Midbrain (tissue), 1 donor: ENCODE data around the gene PEAK1.

ENCODE experiments used
- DNase-seq: peaks from one replicate; lab custom pipeline; 2025; lab: John Stamatoyannopoulos, UW

The PEAK1 gene

DNA sequence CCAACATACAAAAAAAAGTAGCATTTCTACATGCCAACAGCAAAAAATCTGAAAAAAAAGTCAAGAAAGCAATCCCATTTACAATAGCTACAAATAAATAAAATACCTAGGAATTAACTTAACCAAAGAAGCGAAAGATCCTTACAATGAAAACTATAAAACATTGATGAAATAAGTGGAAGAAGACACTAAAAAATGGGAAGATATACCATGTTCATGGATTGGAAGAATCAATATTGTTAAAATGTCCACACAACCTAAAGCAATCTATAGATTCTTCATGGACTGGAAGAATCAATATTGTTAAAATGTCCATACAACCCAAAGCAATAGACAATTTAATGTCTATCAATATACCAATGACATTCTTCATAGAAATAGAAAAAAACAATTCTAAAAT lies 21.0 kb downstream of the PEAK1 start:
- DNase-seq: no peak

- no peak for DNase-seq
These were observed 23.2 kb downstream of the PEAK1 start for GRCh38 chr15:77396692-77397091.

DNA sequence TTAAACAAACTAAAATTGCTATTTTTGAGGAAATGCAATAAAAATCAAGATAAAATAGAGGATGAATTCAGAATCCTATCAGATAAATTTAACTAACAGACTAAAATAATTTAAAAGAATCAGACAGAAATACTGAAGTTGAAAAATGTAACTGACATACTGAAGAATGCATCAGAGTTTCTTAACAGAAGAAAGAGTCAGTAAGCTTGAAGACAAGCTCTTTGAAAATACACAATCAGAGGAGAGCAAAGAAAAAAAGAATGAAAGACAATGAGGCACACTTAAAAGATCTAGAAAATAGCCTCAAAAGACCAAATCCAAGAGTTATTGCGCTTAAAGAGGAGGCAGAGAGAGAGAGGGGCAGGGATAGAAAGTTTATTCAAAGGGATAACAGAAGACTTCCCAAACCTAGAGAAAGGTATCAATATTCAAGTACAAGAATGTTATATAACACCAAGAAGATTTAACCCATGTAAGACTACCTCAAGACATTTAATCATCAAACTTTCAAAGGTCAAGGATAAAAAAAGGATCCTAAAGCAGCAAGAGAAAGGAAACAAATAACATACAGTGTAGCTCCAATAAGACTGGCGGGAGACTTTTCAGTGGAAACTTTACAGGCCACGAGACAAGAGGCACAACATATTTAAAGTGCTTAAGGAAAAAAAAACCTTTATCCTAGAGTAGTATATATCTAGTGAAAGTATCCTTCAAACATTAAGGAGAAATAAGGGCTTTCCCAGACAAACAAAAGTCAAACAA lies 24.7 kb downstream of the PEAK1 start:
- no peak for DNase-seq

- DNase-seq: no peak
These were observed 26.4 kb downstream of the PEAK1 start for GRCh38 chr15:77393471-77393840.

DNA sequence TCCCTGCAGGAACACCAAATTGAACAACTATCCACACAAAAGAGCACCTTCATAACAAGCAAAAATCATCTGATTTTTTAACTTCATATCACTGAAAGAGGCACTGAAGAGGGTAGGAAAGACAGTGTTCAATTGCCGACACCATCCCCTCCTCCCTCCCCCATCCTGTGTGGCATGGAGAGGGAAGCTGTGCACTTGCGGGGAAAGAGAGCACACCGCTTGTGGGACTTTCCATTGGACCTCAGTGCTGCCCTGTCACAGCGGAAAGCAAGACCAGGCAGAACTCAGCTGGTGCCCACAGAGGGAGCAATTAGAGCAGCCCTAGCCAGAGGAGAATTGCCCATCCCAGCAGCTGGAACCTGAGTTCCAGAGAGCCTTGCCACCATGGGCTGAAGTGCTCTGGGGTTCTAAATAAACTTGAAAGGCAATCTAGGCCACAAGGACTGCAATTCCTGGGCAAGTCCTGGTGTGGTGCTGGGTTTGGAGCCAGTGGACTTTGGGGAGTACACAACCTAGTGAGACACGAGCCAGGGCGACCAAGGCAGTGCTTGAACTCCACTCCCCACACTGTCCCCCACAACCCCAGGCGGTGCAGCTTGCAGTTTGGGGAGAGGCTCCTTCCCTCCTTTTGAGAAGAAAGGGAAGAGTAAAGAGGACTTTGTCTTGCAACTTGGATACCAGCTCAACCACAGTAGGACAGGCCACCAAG lies 27.0 kb downstream of the PEAK1 start:
- DNase-seq: no peak

DNA sequence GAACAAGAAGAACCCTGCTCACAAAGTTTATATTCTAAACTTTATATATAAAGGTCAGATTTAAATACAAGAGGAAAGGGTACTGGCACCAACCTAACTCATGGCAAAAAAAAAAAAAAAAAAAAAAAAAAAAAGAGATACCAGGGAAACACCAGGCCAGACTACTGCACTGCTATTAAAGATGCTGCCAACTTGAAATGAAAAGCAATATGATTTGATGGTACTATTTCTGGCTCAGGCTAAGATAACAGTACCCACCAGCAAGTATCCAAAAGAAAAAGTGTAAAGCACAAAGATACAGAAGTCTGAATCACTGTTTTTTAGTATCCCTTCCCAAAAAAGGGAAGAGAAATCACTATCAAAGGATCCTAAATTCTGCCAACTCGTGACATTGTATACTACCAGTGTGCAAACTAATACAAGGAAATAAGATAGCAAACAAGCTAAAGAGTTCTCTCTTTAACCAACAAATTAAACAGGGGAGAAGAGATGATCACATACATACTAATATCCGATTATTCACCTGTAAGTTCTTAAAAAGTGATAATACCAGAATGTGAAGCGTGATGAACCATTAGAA lies 28.4 kb downstream of the PEAK1 start:
- no peak for DNase-seq

- DNase-seq: no peak
These were observed 32.4 kb downstream of the PEAK1 start for GRCh38 chr15:77387365-77388105.

GRCh38 chr15:77386626-77387025 lies 33.3 kb downstream of the PEAK1 start:
- no peak for DNase-seq

DNA sequence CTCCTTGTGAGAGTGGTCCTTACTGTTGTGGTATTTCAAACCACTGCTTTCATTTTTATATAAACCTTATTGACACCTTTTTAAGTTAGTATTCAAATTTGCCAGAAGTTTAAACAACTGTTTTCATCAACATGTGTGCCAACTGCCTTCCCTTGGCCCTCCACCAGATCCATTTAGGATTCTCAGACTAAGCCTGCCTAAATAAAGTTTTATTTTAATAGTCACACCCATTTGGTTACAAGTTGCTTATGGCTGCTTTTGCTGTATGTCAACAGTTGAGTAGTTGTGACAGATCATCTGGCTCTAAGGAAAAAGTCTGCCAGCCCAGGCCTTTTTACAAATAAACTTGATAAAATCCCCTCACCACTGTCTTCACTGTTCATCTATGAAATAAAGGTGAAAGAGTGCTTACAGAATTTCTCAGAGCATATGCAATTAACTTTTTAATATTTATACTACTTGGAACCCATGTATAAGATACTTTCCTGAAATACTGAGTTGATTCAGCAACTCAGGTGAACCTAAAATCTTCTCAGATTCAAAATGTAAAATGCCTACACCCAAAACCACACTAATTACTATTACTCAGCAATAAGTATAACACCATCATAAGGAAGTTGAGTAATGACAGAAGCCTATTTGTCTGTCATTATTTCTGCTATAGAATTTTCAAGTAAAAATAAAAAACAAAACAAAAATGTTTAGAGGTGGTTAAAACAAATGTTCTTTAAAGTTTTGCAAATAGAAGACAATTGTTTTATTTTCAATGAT lies 35.1 kb downstream of the PEAK1 start:
- DNase-seq: no peak

- no peak for DNase-seq
These were observed 35.8 kb downstream of the PEAK1 start for GRCh38 chr15:77384086-77384485.

GRCh38 chr15:77380033-77380432 lies 39.9 kb downstream of the PEAK1 start:
- no peak for DNase-seq

- DNase-seq: no peak
These were observed 43.1 kb downstream of the PEAK1 start for GRCh38 chr15:77376770-77377169.

- no peak for DNase-seq
These were observed 44.8 kb downstream of the PEAK1 start for GRCh38 chr15:77375133-77375532.

- DNase-seq: no peak
These were observed 46.5 kb downstream of the PEAK1 start for GRCh38 chr15:77373441-77373840.

GRCh38 chr15:77371850-77372563 lies 47.9 kb downstream of the PEAK1 start:
- DNase-seq: no peak

DNA sequence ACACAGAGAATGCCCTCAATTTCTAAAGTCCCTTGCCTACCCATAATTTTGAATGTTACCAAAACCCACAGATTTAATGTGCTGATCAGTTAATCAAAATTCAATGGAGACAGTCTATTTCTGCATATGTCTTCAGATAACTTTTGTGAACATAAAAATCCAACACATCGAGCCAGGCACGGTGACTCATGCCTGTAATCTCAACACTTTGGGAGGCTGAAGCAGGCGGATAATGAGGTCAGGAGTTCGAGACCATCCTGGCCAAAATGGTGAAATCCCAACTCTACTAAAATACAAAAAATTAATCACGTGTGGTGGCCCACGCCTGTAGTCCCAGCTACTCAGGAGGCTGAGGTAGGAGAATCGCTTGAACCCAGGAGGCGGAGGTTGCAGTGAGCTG lies 49.3 kb downstream of the PEAK1 start:
- DNase-seq: no peak

DNA sequence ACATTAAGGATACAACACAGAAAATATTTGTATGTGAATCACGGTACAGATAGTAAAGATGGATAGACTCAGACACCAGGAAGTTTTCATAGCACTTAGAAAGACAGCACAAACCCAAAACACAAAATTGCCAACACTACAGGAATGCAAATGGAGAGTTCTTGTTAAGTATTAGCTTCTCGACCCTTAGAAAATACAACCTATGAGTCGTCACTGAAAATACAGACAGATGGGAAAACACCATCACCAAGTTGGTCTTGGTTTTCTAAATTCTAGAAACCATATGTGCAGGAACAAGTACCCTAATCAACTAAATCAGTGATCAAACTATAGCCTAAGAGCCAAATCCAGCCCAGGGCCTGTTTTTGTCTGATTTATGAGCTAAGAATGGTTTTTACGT lies 50.7 kb downstream of the PEAK1 start:
- no peak for DNase-seq

DNA sequence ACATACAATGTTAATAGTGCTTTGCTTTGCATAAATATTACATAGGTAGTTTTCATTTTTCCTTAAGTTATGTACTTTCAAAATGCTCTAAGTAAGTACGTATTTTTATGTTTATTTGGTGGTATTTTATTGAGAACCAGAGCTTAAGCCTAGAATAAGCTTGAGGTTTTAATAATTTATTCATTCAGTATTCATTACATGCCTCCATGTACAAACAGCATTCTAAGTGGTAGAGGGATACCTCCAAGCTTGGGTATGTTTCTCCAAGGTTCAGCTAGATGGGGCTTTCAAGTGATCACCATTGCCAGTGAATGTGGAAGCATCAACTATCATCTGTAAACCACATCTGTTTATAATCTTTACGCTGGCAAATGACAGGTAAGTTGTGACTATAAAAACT lies 52.3 kb downstream of the PEAK1 start:
- no peak for DNase-seq

DNA sequence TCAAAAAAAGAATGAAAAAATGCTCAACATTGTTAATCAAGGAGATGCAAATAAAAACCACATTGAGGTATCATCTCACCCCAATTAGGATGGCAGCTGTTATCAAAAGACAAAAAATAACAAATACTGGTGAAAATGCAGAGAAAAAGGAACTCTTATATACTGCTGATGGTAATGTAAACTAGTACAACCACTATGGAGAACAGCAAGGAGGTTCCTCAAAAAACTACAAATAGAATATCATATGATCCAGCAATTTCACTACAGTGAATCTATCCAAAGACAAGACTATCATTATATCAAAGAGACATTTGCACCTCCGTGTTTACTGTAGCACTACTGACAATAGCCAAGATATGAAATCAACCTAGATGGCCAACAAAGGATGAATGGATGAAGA lies 58.4 kb downstream of the PEAK1 start:
- DNase-seq: no peak

DNA sequence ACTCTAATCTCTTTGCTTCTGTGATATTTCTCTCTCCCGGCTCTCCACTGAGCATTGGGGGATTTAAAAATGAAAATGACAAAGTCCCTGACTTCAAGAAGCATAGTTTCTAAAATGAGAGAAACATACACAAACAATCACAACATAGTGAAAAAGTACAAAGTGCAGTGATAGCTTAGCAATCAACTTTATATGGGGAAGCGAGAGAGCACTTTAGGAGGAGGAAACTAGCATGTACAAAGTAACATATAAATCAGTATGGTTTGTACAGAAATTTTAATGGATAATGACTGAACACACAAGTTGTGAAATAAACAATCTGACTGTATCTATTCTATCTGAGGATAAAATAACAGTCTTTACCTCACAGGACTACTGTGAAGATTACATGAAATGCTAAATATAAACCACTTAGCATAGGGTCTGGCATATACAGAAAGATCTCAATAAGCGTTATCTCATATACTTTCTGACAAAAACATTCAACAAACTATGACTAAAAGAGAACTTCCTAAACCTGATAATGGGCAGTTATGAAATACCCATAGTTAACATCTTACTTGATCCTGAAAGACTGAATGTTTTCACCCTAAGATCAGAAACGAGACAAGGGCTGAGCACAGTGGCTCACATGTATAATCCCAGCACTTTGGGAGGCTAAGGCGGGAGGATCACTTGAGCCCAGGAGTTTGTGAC lies 61.2 kb downstream of the PEAK1 start:
- DNase-seq: no peak

DNA sequence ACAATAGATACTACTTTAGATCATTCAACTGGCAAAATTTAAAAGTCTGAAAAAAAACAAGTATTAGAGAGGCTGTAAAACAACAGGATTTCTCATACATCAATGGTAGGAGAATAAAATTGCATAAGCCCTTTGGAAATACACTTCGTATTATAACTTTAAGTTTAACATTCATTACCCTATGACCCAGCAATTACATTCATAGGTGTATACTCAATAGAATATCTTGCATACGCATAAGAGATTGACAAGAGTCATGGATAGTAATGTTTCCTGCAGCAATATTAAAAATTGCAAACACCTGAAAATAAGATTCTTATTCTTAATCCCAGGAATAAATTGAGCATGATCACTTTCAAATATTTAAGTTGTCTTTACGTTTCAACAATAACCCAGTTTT lies 63.6 kb downstream of the PEAK1 start:
- DNase-seq: no peak
